DMS79 treated with DMSO at 0.1 percent for 48 hours (cell line): ENCODE data around the gene GRK5.

Experiments
- DNase-seq: peaks from one replicate; lab custom pipeline; 2025; lab: John Stamatoyannopoulos, UW

Gene GRK5

GRCh38 chr10:119299531-119299930 lies 92.2 kb downstream of the GRK5 start:
- DNase-seq = no peak

DNA sequence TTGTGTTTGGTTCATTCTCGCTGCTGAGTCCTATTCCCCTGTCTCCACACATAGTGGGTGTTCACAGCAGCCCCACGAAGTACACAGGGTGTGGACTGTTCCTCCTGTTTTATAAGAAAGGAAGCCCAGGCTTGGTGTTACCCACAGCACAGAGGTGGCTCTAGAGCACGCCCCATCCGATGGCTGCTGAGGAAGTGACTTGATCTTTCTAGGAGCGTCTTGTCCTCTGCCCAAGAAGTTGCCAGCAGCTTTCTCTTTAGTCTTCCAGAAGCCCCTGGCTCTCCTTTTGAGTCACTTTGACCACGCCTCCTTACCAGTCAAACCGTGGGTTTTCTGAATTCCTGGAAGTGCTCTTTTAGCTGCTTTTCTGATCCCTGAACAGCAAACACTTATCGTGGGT lies 94.0 kb downstream of the GRK5 start:
- no peak for DNase-seq

DNA sequence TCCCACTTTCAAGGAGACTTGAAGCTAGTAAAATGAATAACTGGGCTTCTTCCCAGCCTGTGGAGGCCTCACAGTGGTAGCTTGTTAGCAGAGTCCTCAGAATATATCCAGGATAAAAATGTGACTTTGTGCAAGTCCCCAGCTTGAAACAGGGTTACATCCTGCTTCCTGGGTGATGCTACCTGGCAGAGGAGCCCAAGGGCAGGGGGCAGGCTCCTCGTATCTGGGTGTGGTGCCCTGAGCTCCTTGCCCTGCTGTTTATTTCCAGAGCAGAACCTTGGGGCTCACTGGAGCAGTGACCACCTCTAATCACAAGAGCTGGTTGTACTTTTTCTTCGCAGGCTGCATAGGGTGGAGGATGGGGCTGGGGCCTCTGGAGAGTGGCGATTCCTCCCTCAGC lies 94.8 kb downstream of the GRK5 start:
- DNase-seq = no peak

DNA sequence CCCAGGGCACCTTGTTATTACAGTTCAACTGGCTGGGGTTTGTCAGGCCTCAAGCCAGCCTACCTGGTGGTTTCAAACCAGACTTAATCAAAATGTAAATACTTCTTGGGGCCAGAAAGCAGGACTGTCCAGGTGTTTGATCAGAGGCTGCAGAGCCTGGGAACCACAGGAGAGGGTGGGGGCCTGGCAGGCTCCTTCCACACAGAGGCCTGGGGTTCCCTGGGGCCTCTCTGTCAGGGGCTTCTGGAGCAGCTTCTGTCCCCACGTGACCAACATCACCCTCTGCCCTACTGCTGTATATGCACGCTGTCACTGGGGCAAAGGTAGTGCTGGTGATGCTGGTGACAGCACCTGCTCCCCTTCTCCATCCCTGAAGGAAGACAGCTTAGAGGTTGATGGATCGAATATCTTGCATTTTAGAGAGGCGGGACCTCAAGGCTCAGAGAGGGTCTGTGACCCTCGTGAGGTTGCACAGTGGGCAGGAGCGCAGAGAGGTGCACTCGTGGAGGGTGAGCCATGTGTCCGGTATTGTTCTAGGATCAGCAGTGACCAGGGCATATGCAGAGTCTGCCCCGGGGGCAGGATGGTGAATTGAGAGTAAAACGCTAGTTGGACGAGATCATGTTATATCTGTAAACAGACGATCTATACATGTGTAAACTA lies 95.4 kb downstream of the GRK5 start:
- DNase-seq = no peak

GRCh38 chr10:119303886-119304285 lies 96.5 kb downstream of the GRK5 start:
- DNase-seq = no peak

DNA sequence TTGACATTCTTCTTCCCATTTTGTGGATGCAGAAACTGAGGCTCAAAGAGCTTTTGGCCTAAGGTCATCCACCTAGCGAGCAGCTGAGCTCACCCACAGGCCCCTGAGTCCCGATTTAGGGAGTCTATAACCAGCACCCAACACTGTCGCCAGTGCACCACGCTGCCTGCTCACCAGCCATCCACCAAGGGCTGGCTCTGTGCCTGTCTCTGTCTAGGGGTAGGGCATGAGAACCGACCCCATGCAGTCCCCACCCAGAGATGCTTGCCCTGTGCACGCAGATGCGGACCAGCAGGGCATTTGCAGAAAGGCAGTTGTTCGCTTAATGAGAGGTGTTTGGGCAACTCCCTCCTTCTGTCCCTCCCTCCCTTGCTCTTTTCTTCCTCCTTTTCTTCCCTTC lies 97.2 kb downstream of the GRK5 start:
- DNase-seq = no peak

DNA sequence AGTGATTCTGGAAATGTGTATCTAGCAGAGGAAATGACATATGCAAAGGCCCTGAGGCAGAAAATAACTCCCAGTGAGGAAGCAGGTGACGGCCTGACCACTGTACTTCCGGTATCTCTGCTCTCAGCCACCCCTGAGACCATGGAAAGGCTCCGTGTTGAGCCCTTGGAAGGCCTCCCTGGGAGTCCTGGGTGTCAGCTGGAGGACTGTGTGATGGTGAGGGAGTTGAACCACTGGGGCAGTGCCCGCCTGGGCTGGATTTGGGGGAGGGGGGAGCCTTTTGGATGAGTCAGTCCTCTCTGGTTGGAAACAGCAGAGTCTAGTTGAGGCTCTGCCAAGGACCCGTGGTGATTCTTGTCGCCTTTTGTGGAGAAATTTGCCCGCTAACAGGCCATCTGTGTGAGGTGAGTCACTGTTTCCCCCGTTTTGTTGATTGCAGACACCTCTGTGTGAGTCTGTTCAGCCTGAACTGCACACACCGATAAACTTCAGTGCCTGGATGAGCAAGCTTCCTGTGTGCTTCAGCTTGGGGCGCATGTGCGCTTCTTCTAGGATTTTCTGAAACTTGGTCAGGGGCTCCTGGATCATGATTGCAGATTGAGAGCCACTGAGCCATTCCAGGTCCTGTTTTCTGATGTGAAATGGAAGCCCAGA lies 98.6 kb downstream of the GRK5 start:
- no peak for DNase-seq

DNA sequence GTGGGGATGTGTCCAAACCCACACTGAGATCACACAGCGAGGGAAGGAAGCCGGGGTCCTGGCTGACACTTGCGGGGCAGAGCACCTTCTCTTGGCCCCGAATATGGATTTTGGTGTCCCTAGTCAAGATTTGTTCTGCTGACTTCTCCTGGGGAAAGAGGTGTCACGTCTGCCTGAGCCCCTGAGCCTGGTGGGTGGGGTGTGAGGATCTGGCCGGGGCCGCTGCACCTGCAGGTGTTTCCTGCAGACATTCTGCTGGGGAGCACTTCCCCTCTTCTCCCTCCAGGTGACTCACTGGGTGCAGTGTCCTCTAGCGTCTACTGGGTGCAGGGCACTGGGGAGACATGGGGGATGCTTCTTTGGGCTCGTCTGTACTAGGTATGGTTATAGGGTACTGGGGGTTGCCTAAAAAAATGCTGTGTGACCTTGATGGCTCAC lies 99.2 kb downstream of the GRK5 start:
- DNase-seq = no peak

DNA sequence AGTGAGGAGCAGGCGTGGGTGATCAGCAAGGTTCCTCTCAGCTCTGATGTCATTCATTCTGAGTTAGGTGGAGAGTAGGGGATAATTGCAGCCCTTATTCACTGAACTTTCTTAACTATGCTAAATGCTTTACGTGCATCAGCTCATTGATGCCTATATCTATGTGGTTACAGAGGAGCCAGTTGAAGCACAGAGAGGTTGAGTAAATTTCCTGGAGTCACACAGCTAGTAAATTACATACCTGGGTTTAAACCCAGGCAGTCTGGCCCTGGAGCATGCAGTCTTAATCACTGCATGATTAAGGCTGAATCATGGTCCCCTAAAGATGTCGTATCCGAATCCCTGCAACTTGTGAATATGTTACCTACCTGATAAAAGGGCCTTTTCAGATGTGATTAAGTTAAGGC lies 99.6 kb downstream of the GRK5 start:
- no peak for DNase-seq

DNA sequence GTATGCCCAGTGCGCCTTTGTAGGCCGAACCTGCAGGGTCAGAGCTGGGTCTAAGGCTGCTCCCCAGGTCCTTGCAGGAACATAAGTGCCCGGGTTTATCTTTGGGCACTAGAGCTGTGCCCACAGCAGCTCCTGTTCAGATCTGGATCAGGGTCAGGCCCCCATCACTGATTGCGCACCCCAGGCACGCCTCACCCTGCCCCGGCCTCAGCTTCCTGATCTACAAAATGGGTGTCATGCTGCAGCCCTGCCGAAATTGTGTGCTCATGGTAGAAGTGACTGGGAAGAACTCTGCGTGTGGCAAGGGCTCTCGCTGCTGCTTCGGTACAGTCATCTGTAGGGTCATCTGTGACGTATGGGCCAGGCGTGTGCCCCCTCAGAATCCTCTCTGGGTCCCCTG lies 100.7 kb downstream of the GRK5 start:
- no peak for DNase-seq

DNA sequence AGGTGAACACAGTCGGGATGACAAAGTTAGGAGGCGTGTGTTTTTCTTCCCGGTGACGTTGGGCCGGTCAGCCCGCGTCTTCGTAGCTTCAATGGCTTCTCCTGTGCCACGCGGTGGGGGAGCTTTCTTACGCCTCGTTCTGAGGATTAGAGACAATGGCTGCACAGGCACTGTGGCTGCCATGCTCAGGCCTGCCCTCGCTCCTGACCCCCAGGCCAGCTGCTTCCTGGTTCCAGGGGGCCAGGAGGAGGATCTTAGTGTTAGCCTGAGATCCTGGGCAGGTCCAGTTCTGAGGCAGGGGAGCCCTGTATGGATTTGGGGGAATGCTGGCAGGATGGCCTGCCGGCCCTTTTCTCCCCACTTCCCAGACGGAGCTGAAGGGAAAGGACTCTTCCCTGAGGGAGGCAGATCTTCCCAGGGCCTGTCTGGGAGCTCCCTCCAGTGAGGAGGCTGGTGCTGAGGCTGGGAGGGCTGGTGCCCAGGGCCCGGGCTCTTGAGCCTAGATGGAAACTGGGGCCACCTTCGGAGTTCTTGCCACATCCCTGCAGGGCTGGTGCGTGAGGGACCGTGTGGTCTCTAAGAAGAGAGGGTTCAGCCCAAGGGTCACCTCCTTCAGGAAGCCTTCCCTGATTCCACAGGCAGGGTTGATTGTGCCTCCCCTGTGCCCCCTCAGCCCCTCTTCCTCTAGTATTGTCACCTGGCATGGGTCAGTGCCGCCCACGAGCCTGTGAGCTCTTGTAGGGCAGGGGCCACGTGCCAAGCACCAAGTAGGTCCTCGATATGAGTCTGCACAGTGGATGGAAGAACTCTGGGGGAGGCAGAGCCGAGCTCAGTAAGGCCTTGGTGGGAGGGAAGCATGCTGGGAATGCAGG lies 101.4 kb downstream of the GRK5 start:
- DNase-seq = no peak

GRCh38 chr10:119309423-119309770 lies 102.0 kb downstream of the GRK5 start:
- no peak for DNase-seq

GRCh38 chr10:119310806-119311205 lies 103.4 kb downstream of the GRK5 start:
- DNase-seq = no peak

GRCh38 chr10:119312241-119312640 lies 104.9 kb downstream of the GRK5 start:
- DNase-seq = no peak

GRCh38 chr10:119313024-119313423 lies 105.7 kb downstream of the GRK5 start:
- DNase-seq = no peak

GRCh38 chr10:119313644-119314043 lies 106.3 kb downstream of the GRK5 start:
- DNase-seq = no peak

- no peak for DNase-seq
These were observed 106.7 kb downstream of the GRK5 start for GRCh38 chr10:119314061-119314460.

- no peak for DNase-seq
These were observed 107.1 kb downstream of the GRK5 start for GRCh38 chr10:119314486-119314885.

GRCh38 chr10:119315128-119316001 lies 108.0 kb downstream of the GRK5 start:
- peak; percentile 49 for DNase-seq

DNA sequence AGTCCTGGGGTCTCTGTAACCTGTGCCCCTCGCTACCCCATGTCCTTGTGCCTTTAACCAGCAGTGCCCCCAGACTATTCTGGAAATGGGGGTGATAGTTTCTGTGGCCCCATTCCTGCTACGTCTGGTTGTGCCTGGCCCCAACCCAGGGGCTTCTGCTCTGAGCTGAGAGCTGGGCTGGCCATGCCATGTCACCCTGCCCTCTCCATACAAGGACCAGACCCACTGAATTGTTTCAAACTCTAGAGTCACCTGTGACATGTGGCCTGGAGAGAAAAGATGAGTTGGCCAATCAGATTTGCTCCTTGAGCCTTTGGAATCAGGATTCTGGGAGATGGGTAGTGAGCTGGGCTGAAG lies 108.6 kb downstream of the GRK5 start:
- DNase-seq = no peak

- DNase-seq = no peak
These were observed 109.3 kb downstream of the GRK5 start for GRCh38 chr10:119316729-119317097.
